ENCODE data around the gene FGD3.
"Not testable (repeated sequence)": the region's sequence is repeated elsewhere in the genome, so short reads cannot be mapped to it uniquely, and the experiment has no call there.

The FGD3 gene

DNA sequence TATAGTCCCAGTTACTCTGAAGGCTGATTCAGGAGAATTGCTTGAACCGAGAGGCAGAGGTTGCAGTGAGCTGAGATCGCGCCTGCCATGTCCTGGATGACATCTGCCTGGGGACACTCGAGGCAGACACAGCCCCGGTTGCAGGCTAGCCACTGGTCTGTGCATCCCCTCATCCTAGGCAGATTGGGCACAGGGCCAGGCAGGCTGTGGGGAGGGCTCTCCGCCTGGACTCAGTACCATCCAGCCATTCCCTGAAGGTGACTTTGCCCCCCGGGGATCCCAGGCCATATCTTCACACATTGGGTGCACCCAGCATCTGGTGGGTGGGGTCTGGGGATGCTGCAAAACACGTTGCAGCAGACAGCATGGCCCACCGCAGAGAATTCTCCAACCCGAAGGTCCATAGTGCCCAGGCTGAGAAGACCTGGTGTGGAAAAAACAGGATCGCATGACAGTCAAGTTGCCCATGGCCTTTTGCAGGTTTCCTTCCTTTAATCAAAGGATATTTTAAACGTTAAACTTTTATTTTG lies 60.3 kb downstream of the FGD3 start:
- DNase-seq (ENCODE audit: low read depth) = no peak

- no peak for DNase-seq (ENCODE audit: low read depth)
These were observed 61.1 kb downstream of the FGD3 start for GRCh38 chr9:93008457-93008856.

- no peak for DNase-seq (ENCODE audit: low read depth)
These were observed 62.2 kb downstream of the FGD3 start for GRCh38 chr9:93009337-93010015.

- DNase-seq (ENCODE audit: low read depth) = no peak
These were observed 62.7 kb downstream of the FGD3 start for GRCh38 chr9:93010056-93010455.

DNA sequence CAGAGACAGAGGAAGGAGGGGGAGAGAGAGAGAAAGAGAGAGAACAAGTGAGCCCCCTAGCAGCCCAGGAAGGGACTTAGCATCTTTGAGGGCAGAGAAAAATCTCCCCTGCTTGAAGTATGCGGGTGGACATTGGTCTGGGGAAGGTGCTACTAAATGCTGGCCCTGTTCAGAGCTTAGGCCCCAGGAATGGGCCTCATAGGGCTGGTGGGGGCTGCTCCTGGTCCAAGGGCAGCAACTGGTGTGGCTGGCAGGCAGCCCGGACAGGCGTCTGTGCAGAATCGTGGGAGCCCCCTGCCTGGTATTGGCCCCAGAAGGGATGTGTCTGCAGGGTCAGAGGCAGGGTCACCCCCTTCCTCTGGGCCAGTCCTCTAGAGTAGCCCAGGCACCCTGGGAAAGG lies 63.4 kb downstream of the FGD3 start:
- DNase-seq (ENCODE audit: low read depth) = no peak

DNA sequence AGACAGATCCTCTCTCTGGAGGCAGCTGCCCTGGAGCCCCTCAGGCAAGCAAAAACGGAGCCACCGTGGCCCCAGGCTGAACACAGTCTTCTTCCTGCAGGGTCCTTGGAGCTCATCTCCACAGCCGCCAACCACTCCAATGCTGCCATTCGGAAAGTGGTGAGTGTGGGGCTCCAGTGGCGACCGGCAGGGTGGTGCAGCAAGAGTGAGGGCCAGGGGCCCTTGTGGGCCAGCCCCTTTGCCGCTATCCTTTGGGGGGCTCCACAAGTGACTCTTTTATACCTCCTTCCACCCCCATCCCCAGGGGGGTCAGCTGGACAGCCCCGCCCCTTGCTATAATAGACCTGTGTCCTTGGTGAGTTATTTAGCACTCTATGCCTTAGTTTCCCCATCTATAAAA lies 63.8 kb downstream of the FGD3 start:
- DNase-seq (ENCODE audit: low read depth) = no peak

DNA sequence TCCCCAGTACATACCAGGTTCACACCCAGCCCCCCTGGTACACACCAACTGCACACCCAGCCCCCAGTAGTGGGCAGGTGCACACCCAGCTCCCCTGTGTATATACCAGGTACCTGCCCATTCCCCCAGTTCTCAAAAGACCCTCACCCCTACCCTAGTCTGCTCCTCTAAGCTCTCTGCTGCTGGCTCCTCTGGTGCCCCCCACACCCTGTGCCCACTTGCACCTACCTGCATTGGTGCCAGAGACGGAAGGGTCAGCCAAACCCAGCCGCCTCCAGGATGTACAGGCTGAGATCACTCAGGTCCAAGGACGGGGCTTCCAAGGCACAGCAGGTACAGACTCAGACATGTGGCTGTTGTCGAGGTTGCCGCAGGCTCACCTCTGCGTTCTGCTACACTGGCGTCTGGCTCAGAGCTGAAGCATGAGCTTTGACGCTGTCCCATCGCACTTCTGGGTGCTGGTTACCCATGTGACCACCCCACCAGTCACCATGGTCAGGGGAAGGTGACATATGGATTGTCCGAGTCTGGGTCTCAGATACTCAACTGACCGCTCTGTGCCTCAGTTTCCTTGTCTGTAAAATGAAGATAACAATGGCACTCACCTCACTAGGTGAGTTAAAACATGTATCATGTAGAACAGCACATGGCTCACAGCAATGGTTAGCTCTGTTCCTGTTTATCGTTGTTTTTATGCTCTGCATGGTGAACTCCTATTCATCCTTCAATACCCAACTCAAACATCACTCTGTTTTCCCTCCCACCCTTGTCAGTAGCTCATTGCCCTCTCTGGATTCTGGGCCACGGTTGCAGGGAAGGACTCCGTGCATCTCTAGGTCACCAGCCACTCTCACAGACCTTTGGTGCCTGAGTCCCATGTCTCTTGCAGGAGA lies 65.9 kb downstream of the FGD3 start:
- DNase-seq (ENCODE audit: low read depth) = no peak

DNA sequence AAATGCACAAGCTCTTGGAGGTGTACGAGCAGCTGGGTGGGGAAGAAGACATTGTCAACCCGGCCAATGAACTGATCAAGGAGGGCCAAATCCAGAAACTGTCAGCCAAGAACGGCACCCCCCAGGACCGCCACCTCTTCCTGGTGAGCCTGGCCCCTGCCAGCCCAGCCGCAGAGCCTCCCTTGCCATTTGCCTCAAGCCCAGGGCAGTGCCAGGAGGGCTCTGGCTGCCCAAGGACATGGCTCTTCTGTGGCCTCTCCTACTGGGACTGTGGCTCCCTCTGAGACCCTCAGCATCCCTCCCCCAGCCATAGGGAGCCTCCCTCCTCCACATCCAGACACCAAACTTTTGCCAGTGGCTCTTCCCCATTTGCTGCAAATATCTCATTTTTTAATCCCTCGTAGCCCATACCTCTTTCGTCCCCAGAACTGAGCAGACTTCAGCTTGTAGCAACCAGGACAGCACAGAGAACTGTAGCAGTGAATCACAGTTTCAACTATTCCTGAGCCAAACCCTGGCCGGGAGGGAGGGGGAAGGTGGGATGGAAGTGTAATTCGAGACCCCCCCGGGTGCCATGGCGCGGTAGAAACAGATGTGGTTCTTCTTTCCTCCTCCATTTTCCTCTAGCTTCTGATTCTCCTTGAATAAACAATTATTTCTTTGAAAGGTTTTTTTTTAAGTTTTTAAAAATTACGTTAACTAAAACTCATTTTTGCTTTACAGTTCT lies 66.7 kb downstream of the FGD3 start:
- no peak for DNase-seq (ENCODE audit: low read depth)

DNA sequence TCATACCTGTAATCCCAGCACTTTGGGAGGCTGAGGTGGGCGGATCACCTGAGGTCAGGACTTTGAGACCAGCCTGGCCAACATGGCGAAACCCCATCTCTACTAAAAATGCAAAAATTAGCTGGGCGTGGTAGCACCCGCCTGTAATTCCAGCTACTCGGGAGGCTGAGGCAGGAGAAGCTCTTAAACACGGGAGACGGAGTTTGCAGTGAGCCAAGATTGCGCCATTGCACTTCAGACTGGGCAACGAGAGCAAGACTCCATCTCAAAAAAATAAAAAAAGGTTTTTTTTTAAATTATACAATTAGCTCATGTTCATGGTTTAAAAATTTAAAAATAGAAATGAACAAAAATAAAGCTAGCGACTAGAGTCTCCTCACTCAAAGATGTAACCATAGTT lies 67.9 kb downstream of the FGD3 start:
- not testable (repeated sequence) for DNase-seq (ENCODE audit: low read depth)

- no peak for DNase-seq (ENCODE audit: low read depth)
These were observed 70.3 kb downstream of the FGD3 start for GRCh38 chr9:93017621-93018020.

DNA sequence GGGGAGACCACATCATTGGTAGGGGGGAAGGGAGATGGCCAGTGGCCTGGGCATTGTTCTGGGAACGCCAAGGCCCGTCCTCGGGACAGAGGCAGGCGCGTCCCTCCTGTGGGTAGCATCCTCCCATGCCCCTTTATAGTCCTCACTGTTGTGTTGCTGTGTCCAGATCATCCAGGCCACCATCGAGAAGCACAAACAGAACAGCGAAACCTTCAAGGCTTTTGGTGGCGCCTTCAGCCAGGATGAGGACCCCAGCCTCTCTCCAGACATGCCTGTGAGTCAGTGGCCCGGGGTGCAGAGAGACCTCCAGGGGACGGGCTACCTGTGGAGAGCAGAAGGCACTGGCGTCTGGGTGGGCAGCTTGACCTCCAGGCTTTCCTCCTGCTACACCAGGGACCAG lies 72.8 kb downstream of the FGD3 start:
- DNase-seq (ENCODE audit: low read depth) = no peak

GRCh38 chr9:93020771-93021670 lies 73.7 kb downstream of the FGD3 start:
- DNase-seq (ENCODE audit: low read depth) = no peak

DNA sequence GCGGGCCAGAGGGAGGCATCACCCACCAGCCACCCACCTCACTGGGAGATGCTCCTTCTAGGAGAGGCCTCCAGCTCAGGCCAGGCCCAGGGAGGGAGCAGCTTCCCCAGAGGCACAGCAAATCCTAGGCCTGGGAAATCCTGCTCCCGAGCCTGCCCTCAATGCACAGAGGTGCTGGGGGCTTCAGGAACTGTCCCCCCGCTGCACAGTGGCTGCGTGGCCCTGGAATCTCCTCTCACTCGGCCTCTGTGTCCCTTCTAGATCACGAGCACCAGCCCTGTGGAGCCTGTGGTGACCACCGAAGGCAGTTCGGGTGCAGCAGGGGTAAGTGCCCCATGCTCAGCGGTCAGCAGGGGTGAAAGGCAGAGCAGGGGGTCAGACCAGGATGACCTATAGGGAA lies 74.7 kb downstream of the FGD3 start:
- no peak for DNase-seq (ENCODE audit: low read depth)

- no peak for DNase-seq (ENCODE audit: low read depth)
These were observed 75.6 kb downstream of the FGD3 start for GRCh38 chr9:93022721-93023520.

DNA sequence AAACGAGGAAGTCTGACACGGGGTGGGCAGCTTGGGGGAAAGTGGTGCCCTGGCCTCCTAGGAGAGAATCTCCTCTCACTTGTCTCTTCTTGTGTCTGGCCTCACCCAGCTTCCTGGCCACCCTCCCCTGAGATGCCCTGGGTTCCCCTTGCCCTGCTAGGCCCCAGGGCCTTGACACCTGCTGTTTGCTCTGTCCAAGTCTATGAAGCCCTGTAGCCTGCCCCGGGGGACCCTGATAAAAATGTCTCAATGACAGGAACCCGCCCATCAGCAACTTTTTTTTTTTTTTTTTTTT lies 76.1 kb downstream of the FGD3 start:
- DNase-seq (ENCODE audit: low read depth) = no peak

- no peak for DNase-seq (ENCODE audit: low read depth)
These were observed 77.3 kb downstream of the FGD3 start for GRCh38 chr9:93024646-93024910.

DNA sequence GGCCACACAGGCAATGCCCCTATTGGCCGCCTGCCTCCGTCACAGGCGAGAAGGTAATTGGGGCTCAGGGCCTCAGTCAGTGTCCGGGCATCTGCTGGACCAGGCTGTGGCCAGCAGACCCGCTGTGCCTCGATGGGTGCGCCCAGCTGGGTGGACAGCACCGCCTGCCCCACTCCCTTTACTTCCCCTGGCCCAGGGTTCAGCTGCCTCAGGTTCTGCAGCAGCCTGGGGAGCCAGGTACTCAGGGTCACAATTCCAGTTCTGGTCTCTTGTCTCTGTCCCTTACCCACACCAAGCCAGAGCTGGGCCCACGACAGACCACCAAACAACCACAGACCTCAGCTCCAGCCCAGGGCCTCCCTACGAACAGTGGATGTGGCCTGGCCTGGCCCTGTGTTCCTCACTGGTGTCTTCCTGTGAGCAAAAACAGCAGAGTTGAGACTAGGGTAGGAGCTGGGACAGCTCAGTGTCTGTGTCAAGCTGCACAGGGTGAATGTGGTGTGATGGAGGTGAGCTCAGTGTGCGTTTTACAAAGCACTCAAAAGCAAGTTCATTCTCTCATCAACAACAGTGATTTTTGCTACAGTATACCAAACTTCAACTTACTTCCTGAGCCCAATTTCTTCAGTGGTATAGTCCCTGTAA lies 77.8 kb downstream of the FGD3 start:
- DNase-seq (ENCODE audit: low read depth) = no peak

DNA sequence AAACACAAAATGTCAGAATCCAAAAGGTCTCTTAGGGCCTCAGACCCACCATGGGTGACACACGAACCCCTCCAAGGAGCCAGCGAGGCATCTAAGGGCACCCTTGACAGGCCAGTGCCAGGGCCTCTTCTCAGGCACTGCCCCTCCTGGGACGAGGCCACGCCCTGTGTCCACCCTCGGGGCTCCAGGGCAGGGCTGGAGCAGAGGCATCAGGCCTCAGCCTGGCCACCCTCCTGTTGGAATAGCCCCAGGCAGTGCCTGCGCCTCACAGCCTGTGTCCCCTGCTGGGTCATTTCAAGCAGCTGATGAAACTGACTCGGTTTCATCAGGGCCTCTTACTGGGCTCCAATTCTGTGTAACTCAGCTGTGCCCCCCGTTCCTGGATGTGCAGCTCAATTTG lies 78.4 kb downstream of the FGD3 start:
- no peak for DNase-seq (ENCODE audit: low read depth)

DNA sequence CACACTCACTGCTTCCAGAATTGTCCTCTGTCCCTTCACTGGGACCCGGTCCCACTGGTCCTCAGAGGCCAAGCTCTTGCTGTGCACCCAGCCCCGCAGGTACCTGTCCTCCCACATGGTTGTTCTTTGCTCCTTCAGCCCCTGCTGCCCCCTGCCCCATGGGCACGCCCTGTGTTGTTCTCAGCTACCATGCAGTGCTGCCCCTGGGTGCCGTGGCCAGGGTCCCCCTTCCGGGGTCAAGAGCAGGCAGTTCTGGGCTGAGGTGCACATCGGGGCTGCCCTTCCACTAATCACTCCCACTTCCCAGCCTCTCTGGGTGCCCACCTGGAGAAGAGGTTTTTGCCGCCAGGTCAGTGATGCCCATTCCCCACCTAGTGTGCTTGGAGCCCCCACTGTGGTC lies 79.3 kb downstream of the FGD3 start:
- no peak for DNase-seq (ENCODE audit: low read depth)

DNA sequence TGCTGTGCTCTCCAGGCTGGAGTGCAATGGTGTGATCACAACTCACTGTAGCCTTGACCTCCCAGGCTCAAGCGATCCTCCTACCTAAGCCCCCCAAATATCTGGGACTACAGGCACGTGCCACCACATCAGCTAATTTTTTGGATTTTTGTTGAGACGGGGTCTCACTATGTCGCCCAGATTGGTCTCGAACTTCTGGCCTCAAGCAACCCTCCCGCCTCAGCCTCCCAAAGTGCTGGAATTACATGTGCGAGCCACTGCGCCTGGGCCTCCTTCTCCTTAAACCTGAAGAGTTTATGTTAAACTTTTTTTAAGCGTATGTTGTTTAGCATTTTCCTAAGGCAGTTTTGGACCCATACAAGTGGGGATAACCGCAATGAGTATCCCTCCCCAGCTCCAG lies 80.4 kb downstream of the FGD3 start:
- DNase-seq (ENCODE audit: low read depth) = no peak

All from stimulated activated CD8-positive, alpha-beta memory T cell treated with anti-CD3 and anti-CD28 coated beads, Interleukin-7, amount 100 ng/mL, for 24 hours (primary cell).